ENCODE measurements around the gene CYP19A1. TPM values are rescaled to one million over a fixed set of nuclear protein-coding genes. Genes with fewer than 3 reads are reported as not detected.

Gene CYP19A1
- total and polyA plus RNA-seq, 2 of the 8 experiments (the other 6 are each of a cell fraction or from before 2014, with no cell fraction given), result not detected

- TF ChIP-seq CHD7 (IDR thresholded peaks at IDR 0.05; ENCODE audit: insufficient replicate concordance, low read length) (no peak), KDM5A (IDR thresholded peaks at IDR 0.05; ENCODE audit: low read length) (no peak), RAD21 (IDR thresholded peaks at IDR 0.05 in 1 of 2, conservative IDR thresholded peaks at IDR 0.05 in 1 of 2; ENCODE audit: low read depth in 2 of 2, low read length in 2 of 2) (no peak), GTF2F1 (IDR thresholded peaks at IDR 0.05; ENCODE audit: borderline replicate concordance, low read depth, low read length) (no peak), EZH2 (IDR thresholded peaks at IDR 0.05; ENCODE audit: low read depth, low read length, severe bottlenecking) (no peak)
These were observed 28.5 kb upstream of the CYP19A1 start (continued) for GRCh38 chr15:51366920-51367319.
